Testis (tissue), 3 donors: ENCODE measurements around the gene FOXQ1. TPM values are rescaled to one million over a fixed set of nuclear protein-coding genes. Genes with fewer than 3 reads are reported as not detected.

ENCODE experiments used
- DNase-seq: peaks from one replicate; pipeline ENCODE4 v3.0.0-alpha.2; 2019
- H3K27ac ChIP-seq, 2 donors: fragments of 200-600 bp; sonication (generic); one replicate each; pipeline ENCODE4 v1.5.1; 2019
- H3K27me3 ChIP-seq: fragments of 200-600 bp; sonication (generic); one replicate; pipeline ENCODE4 v1.5.1; 2019
- H3K36me3 ChIP-seq: fragments of 200-600 bp; sonication (generic); one replicate; pipeline ENCODE4 v1.5.1; 2017; ENCODE audit warnings: low read depth; ENCODE audit errors: missing control alignments
- H3K4me1 ChIP-seq: fragments of 200-600 bp; sonication (generic); one replicate; pipeline ENCODE4 v1.5.1; 2019
- H3K4me3 ChIP-seq, 2 donors: fragments of 200-600 bp; sonication (generic); one replicate each; pipeline ENCODE4 v1.5.1; 2017 to 2019
- H3K9me3 ChIP-seq: fragments of 200-600 bp; sonication (generic); one replicate; pipeline ENCODE4 v1.5.1; 2017
- POLR2A ChIP-seq: fragments of 450-650 bp; IDR thresholded peaks from one replicate; pipeline ENCODE4 v1.6.1; 2017; ENCODE audit warnings: antibody characterized with exemption, mild to moderate bottlenecking, moderate library complexity
- WGBS, 2 donors: methylation state at CpG; one replicate each; pipeline ENCODE4 v1.1.5; 2018; 5-methylcytosine and 5-hydroxymethylcytosine counted together
- intact Hi-C: fragments of 100-400 bp; cut with DNase I; formaldehyde crosslinking; loops from one replicate; pipeline ENCODE4 v1.15.1; 2023; ENCODE audit warnings: low total_unique reads
- polyA plus RNA-seq: library from polyadenylated mRNA; stranded (reverse); fragments of 350-450 nt; fragmentation: Illumina TruSeq; extraction: RNeasy Lipid Tissue Mini Kit (QIAGEN cat#74804); gene quantifications from one replicate; pipeline ENCODE4 v1.2.3, GENCODE V29; 2014; ENCODE audit warnings: low read depth, low replicate concordance; ENCODE audit not compliant: insufficient read depth
- total RNA-seq, 2 donors: library from RNA; depleted of rRNA; stranded (reverse); fragments of >200 nt; gene quantifications; one replicate each; pipeline ENCODE4 v1.2.3, GENCODE V29; 2016
- TF ChIP-seq, protein P1 (sequence below), 3 experiments: fragments of 450-650 bp in 2 of 3; fragments of 200-600 bp in 1 of 3; sonication (generic) in 1 of 3; IDR thresholded peaks; one replicate each; pipeline ENCODE4 v1.5.1; 2016 to 2019; ENCODE audit warnings: antibody characterized with exemption in 3 of 3, mild to moderate bottlenecking in 2 of 3, moderate library complexity in 1 of 3

The FOXQ1 gene
- total and polyA plus RNA-seq, 3 donors from 2014 or later = 0.53 to 1.7 (median 1.7) TPM

DNA sequence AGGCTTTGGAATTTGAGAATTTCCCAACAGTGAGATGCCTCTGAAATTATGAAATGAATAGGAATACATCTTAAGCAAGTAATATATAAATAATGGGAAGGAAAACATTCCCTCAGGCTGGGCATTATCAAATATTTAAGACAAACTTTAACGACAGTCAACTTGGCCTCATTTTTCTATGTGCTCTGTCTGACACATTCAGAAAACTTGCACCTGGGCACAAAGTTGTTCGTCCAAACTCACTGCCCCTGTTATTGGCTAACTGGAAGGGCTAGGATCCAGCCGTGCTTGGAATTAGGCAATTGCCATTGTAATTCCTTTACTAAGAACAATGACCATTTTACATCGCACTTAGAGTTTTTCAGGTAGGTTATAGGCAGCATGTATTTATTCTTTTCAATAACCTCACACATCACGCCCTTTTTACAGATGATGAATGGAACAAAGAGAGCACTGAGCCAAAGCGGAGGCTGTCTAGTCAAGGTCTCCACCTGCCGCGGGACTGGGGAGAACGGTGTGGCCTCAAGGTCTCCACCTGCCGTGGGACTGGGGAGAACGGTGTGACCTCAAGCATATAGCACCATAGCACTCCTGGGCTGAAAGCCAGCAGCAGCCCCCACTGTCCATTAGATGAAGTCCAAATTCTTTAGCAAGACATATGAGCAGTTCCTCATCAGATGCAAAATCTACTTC is 40.7 kb upstream of the FOXQ1 start:
- Histone ChIP-seq H3K4me1 (no peaks in the 10 kb centered on the region), H3K9me3 (no peaks in the 10 kb centered on the region), H3K36me3 (no peaks in the 10 kb centered on the region), H3K4me3 (no peak overlapping the region), H3K27ac (no peak overlapping the region), H3K27me3 (no peaks in the 10 kb centered on the region)
- no peak for TF ChIP-seq POLR2A
- TF ChIP-seq, protein P1, sequence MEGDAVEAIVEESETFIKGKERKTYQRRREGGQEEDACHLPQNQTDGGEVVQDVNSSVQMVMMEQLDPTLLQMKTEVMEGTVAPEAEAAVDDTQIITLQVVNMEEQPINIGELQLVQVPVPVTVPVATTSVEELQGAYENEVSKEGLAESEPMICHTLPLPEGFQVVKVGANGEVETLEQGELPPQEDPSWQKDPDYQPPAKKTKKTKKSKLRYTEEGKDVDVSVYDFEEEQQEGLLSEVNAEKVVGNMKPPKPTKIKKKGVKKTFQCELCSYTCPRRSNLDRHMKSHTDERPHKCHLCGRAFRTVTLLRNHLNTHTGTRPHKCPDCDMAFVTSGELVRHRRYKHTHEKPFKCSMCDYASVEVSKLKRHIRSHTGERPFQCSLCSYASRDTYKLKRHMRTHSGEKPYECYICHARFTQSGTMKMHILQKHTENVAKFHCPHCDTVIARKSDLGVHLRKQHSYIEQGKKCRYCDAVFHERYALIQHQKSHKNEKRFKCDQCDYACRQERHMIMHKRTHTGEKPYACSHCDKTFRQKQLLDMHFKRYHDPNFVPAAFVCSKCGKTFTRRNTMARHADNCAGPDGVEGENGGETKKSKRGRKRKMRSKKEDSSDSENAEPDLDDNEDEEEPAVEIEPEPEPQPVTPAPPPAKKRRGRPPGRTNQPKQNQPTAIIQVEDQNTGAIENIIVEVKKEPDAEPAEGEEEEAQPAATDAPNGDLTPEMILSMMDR (IDR thresholded peaks at IDR 0.05) = no peak
- DNase-seq = no peak
- WGBS, 2 donors = 83 to 84% methylated on average over 11 of the region's 11 CpGs
- intact Hi-C loops = no loop called here

DNA sequence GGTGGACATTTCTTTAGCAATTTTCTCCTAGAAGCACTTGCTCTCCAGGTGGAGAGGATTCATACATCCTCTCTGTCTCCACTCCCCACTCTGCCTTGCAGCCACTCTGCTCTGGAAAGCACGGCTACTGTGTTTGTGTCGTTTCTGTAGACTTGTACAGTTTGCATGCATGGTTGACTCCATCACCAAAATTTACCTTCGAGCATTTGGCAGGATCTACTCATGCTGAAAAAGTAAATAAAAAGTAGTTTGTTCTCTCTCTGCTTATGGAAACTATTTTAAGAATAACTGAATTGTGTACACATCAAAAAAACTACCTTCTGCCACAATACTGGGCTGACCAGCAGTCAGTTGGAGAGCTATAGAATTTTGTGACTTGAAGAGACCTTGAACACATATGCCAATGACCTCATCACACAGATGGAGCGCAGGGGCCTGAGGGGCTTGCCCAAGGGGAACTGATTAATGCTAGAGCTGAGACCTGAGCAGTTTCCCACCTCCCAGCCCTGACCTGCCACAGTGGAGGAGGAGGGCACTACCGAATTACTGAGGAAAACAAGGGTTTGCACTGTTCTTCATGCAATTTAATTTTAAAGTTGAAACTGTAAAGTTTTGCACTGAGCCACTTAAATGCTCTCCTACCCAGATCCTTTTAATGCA is 33.7 kb upstream of the FOXQ1 start:
- Histone ChIP-seq H3K4me1 (no peaks in the 10 kb centered on the region), H3K27me3 (no peaks in the 10 kb centered on the region), H3K4me3 (no peak overlapping the region), H3K9me3 (no peaks in the 10 kb centered on the region), H3K27ac (no peak overlapping the region), H3K36me3 (no peaks in the 10 kb centered on the region)
- no peak for DNase-seq
- TF ChIP-seq, protein P1 (IDR thresholded peaks at IDR 0.05) = no peak
- TF ChIP-seq POLR2A = no peak
- intact Hi-C loops = no loop called here
- 70 to 77% methylated on average over 5 of the region's 5 CpGs for WGBS, 2 donors

DNA sequence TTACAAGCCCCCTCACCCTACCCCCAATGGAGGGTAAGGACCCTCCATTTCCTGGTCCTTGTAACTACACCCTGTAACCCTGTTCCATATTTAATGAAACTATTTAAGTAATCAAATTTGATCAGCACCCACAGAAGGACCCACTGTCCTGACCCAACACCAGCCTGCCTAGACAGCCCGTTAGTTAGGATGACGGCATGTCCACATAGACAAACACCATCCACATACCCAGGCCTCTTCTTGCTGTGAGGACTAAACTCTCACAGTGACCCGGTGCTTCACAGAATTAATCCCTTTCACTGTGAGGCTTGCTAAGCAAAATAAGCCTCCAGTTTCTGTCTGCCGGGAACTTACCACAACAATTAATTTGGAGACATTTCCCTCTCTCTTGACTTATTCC is 32.8 kb upstream of the FOXQ1 start:
- Histone ChIP-seq H3K9me3 (no peaks in the 10 kb centered on the region), H3K27ac (no peak overlapping the region), H3K4me3 (no peak overlapping the region), H3K27me3 (no peaks in the 10 kb centered on the region), H3K36me3 (no peaks in the 10 kb centered on the region), H3K4me1 (no peaks in the 10 kb centered on the region)
- WGBS, 2 donors = 88 to 90% methylated on average over 4 of the region's 4 CpGs
- DNase-seq = no peak
- intact Hi-C loops = no loop called here
- no peak for TF ChIP-seq POLR2A
- TF ChIP-seq, protein P1 (IDR thresholded peaks at IDR 0.05) = no peak

DNA sequence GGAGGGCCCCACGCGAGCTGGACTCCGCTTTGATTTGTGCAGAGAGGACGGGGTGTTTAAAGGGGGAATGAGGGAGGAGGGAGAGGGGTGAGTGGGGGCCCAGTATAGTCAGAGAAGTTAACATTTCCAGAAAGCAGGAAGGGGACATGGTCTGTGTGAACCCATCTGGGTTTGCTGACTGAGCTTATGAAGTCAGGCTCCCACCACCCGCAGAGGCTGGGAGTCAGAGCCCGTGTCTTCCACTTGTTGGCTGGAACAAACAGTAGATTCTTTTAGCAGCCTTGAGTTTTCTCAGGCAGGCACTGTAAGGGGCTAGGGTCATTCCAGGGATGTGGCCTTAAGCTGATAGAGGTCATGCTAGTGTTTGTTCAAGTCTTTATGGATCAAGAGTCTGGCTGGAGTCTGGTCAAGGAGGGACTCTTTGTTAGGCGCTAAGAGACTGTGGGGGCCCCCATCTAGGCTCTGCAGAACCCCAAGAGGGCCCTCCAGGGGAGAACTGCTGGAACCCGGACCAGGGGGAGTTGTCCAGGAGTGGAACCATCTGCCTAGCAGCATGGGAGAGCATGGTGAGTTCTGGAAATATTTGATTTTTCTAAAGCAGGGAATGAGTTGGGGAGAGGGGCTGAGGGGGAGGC is 31.1 kb upstream of the FOXQ1 start:
- DNase-seq = no peak
- TF ChIP-seq, protein P1 (IDR thresholded peaks at IDR 0.05) = no peak
- no peak for TF ChIP-seq POLR2A
- Histone ChIP-seq H3K9me3 (no peaks in the 10 kb centered on the region), H3K4me1 (no peaks in the 10 kb centered on the region), H3K4me3 (no peak overlapping the region), H3K36me3 (no peaks in the 10 kb centered on the region), H3K27ac (no peak overlapping the region), H3K27me3 (no peaks in the 10 kb centered on the region)
- intact Hi-C loops = no loop called here
- WGBS, 2 donors = 72 to 83% methylated on average over 8 of the region's 8 CpGs
